ENCODE results near the gene FAM43B. TPM values are rescaled to one million over a fixed set of nuclear protein-coding genes. Genes with fewer than 3 reads are reported as not detected.

FAM43B gene
- total RNA-seq, 2 donors from 2014 or later = 0.27 to 3.0 TPM

DNA sequence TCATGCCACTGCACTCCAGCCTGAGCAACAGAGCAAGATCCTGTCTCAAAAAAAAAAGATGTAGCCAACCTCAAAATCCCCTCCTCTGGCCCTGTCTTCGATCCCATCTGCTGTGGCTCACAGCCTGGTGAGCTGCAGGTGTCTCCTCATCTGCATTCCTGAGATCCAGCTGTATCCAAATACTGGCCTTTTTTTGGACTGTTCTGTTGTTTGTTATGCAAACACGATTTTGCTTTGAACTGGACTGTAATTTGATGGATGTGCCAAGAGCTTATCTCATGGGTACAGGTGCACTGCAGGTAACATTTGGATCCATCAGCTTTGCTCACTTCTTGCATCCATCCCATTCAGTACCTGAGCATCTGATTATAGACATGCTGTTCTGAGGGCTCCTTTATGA, 14.1 kb upstream of the FAM43B start:
- DNase-seq (ENCODE audit: low spot score) (no peak), ATAC-seq (ENCODE audit: insufficient number of reproducible peaks, low FRiP score, low read depth) (no peak)
- Histone ChIP-seq H3K27ac (no peak overlapping the region), H3K27me3 (replicated peaks; ENCODE audit: insufficient read depth) (no peaks in the 10 kb centered on the region), H3K4me3 (no peak overlapping the region), H3K36me3 (no peaks in the 10 kb centered on the region), H3K4me1 (ENCODE audit: control insufficient read depth in 1 of 2, low read depth in 2 of 2) (no peaks in the 10 kb centered on the region), H3K9me3 (no peaks in the 10 kb centered on the region)
- TF ChIP-seq, protein P1, sequence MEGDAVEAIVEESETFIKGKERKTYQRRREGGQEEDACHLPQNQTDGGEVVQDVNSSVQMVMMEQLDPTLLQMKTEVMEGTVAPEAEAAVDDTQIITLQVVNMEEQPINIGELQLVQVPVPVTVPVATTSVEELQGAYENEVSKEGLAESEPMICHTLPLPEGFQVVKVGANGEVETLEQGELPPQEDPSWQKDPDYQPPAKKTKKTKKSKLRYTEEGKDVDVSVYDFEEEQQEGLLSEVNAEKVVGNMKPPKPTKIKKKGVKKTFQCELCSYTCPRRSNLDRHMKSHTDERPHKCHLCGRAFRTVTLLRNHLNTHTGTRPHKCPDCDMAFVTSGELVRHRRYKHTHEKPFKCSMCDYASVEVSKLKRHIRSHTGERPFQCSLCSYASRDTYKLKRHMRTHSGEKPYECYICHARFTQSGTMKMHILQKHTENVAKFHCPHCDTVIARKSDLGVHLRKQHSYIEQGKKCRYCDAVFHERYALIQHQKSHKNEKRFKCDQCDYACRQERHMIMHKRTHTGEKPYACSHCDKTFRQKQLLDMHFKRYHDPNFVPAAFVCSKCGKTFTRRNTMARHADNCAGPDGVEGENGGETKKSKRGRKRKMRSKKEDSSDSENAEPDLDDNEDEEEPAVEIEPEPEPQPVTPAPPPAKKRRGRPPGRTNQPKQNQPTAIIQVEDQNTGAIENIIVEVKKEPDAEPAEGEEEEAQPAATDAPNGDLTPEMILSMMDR (IDR thresholded peaks at IDR 0.05) = no peak

DNA sequence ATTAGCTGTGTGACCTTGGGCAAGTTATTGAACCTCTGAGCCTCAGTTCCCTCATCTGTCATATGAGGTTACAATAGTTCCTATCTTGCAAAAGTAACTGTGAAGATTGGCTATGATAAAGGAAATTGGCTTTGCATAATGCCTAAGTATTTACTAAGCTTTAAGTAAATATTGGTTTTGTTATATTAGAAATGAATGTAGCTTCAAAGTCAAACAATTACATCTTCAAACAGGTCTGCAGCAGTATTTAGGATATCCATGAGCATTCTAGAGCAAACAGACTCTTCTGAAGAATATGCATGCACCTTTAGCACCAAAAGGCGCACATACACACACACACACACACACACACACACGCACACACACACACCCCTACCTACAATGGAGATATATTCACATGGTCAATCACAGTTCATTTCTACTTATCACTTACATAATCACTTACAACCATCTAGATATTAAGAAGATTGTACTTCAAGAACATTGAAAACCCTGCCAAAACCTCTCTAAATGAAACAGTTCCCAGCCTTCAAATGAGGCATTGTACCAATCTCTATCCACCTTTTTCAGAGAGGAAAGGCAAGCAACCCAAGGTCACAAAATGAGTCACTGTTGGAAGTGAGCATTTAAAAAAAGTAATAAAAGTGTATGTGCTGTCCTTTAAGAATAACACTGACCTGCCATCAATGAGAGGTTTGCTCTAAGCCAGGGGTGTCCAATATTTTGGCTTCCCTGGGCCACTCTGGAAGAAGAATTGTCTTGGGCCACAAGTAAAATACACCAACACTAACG, 13.4 kb upstream of the FAM43B start:
- TF ChIP-seq, protein P1 (IDR thresholded peaks at IDR 0.05) = no peak
- no peak for ATAC-seq (ENCODE audit: insufficient number of reproducible peaks, low FRiP score, low read depth)
- H3K9me3 ChIP-seq = no peaks in the 10 kb centered on the region
- no peak overlapping the region for H3K4me3 ChIP-seq
- no peaks in the 10 kb centered on the region for H3K4me1 ChIP-seq (ENCODE audit: control insufficient read depth in 1 of 2, low read depth in 2 of 2)
- H3K27ac ChIP-seq = no peak overlapping the region
- no peaks in the 10 kb centered on the region for H3K36me3 ChIP-seq
- H3K27me3 ChIP-seq (replicated peaks; ENCODE audit: insufficient read depth) = no peaks in the 10 kb centered on the region
- DNase-seq (ENCODE audit: low spot score) = no peak

DNA sequence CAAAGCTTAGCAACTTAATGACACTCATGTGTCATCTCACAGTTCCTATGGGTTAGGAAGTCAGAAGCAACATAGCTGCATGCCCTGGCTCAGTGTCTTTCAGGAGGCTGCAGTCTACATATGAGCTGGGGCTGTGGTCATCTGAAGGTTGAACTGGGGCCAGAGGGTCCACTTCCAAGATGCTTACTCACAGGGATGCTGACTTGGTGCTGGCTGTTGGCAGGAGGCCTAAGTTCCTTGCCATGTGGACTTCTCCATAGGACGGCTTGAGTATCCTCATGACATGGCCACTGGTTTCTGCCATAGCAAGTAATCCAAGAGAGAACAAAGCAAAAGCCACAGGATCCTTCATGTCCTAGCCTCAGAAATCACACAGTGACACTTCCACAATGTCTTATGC, 12.1 kb upstream of the FAM43B start:
- no peaks in the 10 kb centered on the region for H3K27me3 ChIP-seq (replicated peaks; ENCODE audit: insufficient read depth)
- H3K4me1 ChIP-seq (ENCODE audit: control insufficient read depth in 1 of 2, low read depth in 2 of 2) = no peaks in the 10 kb centered on the region
- TF ChIP-seq, protein P1 (IDR thresholded peaks at IDR 0.05) = no peak
- no peak overlapping the region for H3K27ac ChIP-seq
- ATAC-seq (ENCODE audit: insufficient number of reproducible peaks, low FRiP score, low read depth) (no peak), DNase-seq (ENCODE audit: low spot score) (no peak)
- no peaks in the 10 kb centered on the region for H3K36me3 ChIP-seq
- H3K4me3 ChIP-seq = no peak overlapping the region
- no peaks in the 10 kb centered on the region for H3K9me3 ChIP-seq

DNA sequence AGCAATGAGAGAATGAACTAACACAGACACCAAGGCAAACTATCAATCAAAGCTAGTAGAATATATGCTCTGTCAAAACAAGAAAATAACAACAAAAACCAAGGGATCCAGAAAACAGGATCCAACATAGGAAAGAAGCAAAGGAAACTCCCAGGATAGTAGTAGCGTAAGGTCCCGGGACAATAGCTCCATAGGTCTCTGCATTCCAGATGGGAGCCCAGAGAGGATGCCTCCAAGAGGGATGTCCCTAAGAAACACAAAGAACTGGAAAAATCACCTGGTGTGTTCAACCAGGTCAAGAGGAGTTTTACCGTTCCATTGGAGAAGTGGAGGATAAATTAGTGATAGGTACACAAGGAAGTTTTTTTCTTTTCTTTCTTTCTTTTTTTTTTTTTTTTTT, 5.7 kb upstream of the FAM43B start:
- TF ChIP-seq, protein P1 (IDR thresholded peaks at IDR 0.05) = no peak
- H3K9me3 ChIP-seq = no peaks in the 10 kb centered on the region
- no peak for DNase-seq (ENCODE audit: low spot score)
- no peak overlapping the region for H3K4me3 ChIP-seq
- H3K36me3 ChIP-seq = no peaks in the 10 kb centered on the region
- H3K27ac ChIP-seq = no peak overlapping the region
- no peaks in the 10 kb centered on the region for H3K4me1 ChIP-seq (ENCODE audit: control insufficient read depth in 1 of 2, low read depth in 2 of 2)
- ATAC-seq (ENCODE audit: insufficient number of reproducible peaks, low FRiP score, low read depth) = no peak
- H3K27me3 ChIP-seq (replicated peaks; ENCODE audit: insufficient read depth) = no peaks in the 10 kb centered on the region

DNA sequence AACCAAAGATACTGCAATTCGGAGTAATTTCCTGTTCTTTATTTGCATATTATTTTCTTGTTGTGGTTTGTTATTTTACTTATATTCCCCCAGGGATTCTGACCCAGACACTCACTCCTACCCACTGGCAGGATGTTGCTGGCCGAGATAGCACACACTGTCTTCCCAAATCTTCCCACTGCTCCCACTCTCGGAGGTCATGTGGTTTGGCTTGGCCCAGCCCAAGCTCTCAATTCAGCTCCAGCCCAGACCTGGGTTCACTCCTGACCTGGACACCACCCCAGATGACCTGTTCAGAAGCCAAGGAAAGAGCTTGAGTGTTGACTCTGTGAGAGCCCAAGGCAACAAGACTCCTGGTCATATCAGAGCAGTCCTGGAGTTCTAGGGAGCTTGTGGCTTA, 1.2 kb upstream of the FAM43B start:
- no peak for ATAC-seq (ENCODE audit: insufficient number of reproducible peaks, low FRiP score, low read depth)

More for the DNA sequence above, 1.2 kb upstream of the FAM43B start:
- Histone ChIP-seq H3K27me3 (replicated peaks; ENCODE audit: insufficient read depth) (no peaks in the 10 kb centered on the region), H3K4me3 (no peak overlapping the region), H3K27ac (no peak overlapping the region), H3K9me3 (no peaks in the 10 kb centered on the region), H3K36me3 (no peaks in the 10 kb centered on the region), H3K4me1 (ENCODE audit: control insufficient read depth in 1 of 2, low read depth in 2 of 2) (peaks cover 0 to 22% of the 10 kb centered on the region in 2 donors)
- DNase-seq (ENCODE audit: low spot score) = no peak
- TF ChIP-seq, protein P1 (IDR thresholded peaks at IDR 0.05) = no peak
